A673 (cell line): ENCODE results near the gene HDAC4.

ENCODE experiments used
- EZH2 ChIP-seq: fragments of 200-600 bp; sonication (generic); IDR thresholded peaks from 2 replicates; pipeline ENCODE4 v1.6.1; 2017; ENCODE audit warnings: borderline replicate concordance, low read depth, mild to moderate bottlenecking, mixed read lengths, antibody characterized with exemption, low read length; ENCODE audit not compliant: poor library complexity, severe bottlenecking
- TF ChIP-seq, protein P1 (sequence below): fragments of 300-800, 200-600 bp; sonication (generic); conservative IDR thresholded peaks from 2 replicates; pipeline ENCODE4 v1.5.1; 2017; ENCODE audit warnings: low read depth, mild to moderate bottlenecking, antibody characterized with exemption, low read length, moderate library complexity, mixed read lengths

- TF ChIP-seq, protein P1, sequence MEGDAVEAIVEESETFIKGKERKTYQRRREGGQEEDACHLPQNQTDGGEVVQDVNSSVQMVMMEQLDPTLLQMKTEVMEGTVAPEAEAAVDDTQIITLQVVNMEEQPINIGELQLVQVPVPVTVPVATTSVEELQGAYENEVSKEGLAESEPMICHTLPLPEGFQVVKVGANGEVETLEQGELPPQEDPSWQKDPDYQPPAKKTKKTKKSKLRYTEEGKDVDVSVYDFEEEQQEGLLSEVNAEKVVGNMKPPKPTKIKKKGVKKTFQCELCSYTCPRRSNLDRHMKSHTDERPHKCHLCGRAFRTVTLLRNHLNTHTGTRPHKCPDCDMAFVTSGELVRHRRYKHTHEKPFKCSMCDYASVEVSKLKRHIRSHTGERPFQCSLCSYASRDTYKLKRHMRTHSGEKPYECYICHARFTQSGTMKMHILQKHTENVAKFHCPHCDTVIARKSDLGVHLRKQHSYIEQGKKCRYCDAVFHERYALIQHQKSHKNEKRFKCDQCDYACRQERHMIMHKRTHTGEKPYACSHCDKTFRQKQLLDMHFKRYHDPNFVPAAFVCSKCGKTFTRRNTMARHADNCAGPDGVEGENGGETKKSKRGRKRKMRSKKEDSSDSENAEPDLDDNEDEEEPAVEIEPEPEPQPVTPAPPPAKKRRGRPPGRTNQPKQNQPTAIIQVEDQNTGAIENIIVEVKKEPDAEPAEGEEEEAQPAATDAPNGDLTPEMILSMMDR, result no peak
- no peak for TF ChIP-seq EZH2
Observed at GRCh38 chr2:239130041-239130440, 270.8 kb downstream of the HDAC4 start.
